ELF-1 (cell line): ENCODE data around the gene VPS16.

ENCODE experiments used
- DNase-seq: peaks from one replicate; pipeline ENCODE4 v3.0.0-alpha.2; 2016; ENCODE audit warnings: low read depth, low spot score

VPS16 gene

DNA sequence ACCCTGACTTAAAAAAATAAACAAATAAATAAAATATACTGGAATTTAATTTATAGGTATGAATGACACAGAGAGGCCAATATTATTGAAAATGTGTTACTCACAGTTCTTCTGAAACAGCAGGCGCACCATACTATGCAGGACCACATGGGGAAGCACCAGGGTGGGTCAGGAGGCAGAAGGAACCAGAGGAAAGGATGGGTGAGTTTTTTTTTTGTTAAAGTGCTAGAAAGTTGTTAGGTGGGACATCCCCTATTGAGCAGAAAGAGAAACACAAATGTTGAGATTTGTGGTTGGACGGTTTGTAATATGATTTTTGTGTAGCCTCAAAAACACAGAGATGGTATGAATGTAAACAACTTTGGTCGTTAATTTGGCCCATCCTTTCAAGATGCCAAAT is 58.7 kb downstream of the VPS16 start:
- no peak for DNase-seq

DNA sequence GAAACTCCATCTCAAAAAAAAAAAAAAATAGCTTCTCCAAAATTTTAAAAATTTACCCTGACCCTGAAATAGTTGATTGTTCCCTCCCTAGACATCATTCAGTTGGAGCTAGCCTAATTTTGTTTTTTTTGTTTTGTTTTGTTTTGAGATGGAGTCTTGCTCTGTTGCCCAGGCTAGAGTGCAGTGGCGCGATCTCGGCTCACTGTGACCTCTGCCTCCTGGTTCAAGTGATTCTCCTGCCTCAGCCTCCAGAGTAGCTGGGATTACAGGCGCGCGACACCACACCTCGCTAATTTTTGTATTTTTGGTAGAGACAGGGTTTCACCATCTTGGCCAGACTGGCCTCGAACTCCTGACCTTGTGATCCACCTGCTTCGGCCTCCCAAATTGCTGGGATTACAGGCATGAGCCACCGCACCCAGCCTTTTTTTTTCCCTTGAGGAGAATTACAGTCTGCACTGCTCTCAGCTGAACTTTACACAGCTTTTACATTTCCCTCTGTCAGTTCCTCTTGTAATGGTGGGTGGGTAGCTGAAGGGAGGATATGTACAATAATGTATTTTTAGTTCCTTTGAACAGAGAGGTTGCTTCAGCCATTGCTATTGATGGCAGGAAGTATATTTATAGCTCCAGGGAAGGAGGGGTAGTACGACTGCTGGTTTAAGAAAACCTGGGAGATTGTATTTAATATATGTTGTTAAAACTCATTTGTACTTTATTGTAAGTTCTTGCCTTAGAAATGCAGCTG is 60.5 kb downstream of the VPS16 start:
- no peak for DNase-seq

DNA sequence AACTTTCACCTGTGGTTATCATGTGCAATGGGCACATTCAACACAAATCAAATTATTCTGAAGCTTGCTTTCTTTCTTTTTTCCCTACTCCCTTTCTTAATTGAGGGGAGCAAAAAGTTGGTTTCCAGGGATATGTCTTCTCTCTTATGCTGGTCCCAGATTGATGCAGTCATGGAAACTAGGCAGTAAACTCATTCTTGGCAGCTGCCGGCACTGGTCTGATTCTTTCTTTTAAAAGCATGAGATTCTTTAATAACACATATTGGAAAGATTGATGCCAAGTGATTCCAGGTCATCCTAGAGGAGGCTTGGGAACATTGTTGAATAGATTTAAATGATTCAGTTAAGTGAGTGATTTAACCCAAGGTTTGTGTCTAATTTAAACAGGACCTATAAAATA is 61.7 kb downstream of the VPS16 start:
- no peak for DNase-seq

DNA sequence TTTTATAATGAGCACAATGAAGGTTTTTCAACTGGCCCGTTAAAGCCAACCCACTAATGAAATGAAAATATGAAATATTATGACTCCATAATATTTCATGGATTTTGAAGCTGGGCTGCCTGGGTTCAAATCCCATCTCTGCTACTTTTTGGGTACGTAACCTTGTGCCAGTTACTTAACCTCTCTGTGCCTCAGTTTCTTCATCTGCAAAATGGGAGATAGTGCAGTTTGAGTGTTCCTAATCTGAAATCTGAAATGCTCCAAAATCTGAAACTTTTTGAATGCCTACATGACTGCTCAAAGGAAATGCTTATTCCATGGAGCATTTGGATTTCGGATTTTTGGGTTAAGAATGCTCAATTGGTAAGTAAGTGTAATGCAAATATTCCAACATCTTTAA is 62.3 kb downstream of the VPS16 start:
- DNase-seq, result no peak

- DNase-seq, result no peak
Measured at GRCh38 chr20:2903686-2904085, 63.1 kb downstream of the VPS16 start.

- DNase-seq, result no peak
Measured at GRCh38 chr20:2907519-2907918, 67.0 kb downstream of the VPS16 start.

DNA sequence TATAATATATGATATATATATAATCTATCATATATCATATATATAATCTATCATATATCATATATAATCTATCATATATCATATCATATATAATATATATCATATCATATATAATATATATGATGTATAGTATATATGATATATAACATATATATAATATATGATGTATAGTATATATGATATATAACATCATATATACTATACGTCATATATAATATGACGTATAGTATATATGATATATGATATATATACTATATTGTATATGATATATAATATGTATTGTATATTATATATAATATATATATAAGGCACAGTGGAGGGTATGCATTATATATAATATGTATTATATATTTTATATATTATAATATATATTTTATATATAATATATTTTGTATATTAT is 69.4 kb downstream of the VPS16 start:
- DNase-seq, result no peak

DNA sequence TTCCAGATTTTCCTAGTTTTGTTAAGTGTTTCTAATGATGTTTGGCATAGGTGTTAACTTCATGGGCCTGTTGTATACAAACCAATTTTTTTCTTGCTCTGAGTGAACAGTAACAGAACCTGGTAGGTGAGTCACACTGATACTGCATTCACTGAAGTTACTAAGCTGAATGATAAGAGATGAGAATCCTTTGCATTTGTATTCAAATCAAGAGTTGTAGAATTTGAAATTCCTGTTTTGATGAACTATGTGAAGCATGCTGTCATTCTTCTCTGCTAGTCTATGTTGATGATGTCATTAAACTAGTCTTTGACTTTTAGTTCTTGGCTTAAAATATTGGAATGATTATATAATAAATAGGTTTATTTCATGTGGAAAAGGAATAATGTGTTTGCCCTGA is 70.7 kb downstream of the VPS16 start:
- no peak for DNase-seq

- DNase-seq, result no peak
Measured at GRCh38 chr20:2914160-2914559, 73.6 kb downstream of the VPS16 start.
